ENCODE data around the gene PGM2L1. TPM values are rescaled to one million over a fixed set of nuclear protein-coding genes. Genes with fewer than 3 reads are reported as not detected.
A peak's percentile ranks its signal among the peaks of the same experiment; 100 is the strongest.

The PGM2L1 gene
- total RNA-seq, 1 donor from 2014 or later: 22.0 TPM

DNA sequence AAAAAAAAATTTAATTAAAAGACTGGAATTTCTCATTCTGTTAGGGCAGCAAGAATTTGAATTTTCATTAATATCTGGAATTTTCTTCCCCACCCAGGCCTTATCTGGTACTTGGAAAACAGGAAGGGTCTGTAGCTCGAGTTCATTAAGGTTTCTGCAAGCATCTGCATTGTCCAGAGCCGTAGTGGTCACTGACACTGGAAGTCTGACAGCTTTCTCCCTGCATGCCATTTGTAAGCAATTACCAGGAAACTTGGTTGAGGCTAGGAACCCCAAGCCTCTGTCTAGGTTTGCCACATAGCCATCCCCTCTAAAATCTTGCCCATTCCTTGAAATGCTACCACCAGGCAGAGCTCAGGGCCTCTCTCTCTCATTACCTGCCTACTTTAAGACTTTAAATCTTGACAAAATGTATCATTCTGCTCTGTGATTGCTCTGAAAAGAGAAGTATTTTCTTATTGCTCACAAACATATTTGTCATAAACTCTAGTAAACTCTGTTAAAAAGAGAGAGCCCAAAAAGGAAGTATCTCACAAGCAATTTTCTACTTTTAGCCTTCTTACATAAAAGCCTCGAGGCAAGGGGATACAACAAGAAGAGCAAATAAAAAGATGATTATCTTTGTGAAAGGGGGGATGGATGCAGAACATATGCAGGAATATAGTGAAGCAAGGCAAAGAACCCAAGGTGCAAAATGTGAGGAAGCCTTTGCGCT lies 5.5 kb upstream of the PGM2L1 start:
- Mint-ChIP-seq H3K4me1 (ENCODE audit: low read depth) (peaks cover 7% of the 10 kb centered on the region), H3K9me3 (ENCODE audit: low read depth) (no peaks in the 10 kb centered on the region), H3K27me3 (ENCODE audit: low read depth) (no peaks in the 10 kb centered on the region), H3K36me3 (ENCODE audit: low read depth) (no peaks in the 10 kb centered on the region), H3K4me3 (ENCODE audit: unreplicated experiment) (no peak overlapping the region), H3K27ac (ENCODE audit: unreplicated experiment) (no peak overlapping the region)
- DNase-seq (ENCODE audit: low spot score): no peak
- TF ChIP-seq CTCF (IDR thresholded peaks at IDR 0.05): no peak

GRCh38 chr11:74400606-74401005 lies 2.4 kb upstream of the PGM2L1 start:
- no peak overlapping the region for H3K27ac Mint-ChIP-seq (ENCODE audit: unreplicated experiment)
- no peak overlapping the region for H3K4me3 Mint-ChIP-seq (ENCODE audit: unreplicated experiment)
- H3K27me3 Mint-ChIP-seq (ENCODE audit: low read depth): no peaks in the 10 kb centered on the region
- TF ChIP-seq CTCF (IDR thresholded peaks at IDR 0.05): no peak
- H3K9me3 Mint-ChIP-seq (ENCODE audit: low read depth): no peaks in the 10 kb centered on the region
- peaks cover 20% of the 10 kb centered on the region for H3K4me1 Mint-ChIP-seq (ENCODE audit: low read depth)
- no peak for DNase-seq (ENCODE audit: low spot score)
- H3K36me3 Mint-ChIP-seq (ENCODE audit: low read depth): no peaks in the 10 kb centered on the region

DNA sequence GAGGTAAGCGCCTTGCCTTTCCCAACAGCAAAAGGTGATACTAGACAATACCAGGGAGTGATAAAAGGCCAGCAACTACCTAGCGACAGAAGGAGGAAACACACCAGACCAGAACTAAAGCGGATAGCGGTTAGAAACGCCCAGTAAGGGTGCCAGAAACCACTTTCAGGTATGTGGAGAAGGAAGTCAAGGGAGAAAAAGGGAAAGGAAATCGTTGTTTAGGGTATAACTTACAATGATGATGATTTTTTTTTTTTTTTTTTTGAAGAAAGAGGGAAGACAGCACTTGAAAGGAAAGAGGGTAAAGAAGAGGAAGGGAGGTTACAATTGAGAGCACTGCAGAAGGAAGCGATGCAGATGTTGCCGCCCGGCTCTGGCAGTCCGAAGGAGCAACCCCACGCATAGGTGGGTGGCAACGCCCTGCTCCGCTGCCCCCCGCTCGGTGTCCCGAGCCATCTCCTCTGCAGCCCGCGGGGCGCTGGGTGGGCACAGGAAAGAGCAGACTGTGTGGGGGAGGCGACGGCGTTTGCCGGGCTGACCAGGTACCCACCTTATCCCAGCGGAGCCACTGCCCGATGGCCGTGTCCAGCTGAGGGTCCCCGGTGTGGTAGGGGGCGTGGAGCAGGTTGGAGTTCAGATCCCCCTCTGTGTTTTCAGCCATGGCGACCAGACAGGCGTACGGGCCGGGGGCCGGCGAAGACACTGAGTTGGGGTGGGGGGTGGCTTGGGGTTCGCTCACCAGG lies 561 bp downstream of the PGM2L1 start:
- Mint-ChIP-seq H3K27ac (ENCODE audit: unreplicated experiment) (peak overlapping the region; percentile 81), H3K36me3 (ENCODE audit: low read depth) (no peaks in the 10 kb centered on the region)

DNA sequence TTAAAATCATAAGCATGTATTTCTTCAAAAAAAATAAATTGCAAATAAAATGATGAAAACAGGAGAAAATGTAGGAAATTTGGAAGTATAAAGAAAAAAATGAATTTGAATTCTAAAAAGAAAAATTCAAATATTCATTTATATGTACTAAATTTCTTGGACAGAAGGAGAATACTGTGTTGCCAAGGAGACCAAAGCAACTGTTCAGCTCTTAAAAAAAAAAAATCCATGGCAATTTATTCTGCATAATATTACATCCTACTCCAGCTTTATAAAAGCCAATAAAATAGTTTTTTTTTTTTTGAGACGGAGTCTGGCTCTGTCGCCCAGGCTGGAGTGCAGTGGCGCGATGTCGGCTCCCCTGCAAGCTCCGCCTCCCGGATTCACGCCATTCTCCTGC lies 6.0 kb downstream of the PGM2L1 start:
- no peak overlapping the region for H3K4me3 Mint-ChIP-seq (ENCODE audit: unreplicated experiment)
- H3K4me1 Mint-ChIP-seq (ENCODE audit: low read depth): peaks cover 35% of the 10 kb centered on the region
- no peak overlapping the region for H3K27ac Mint-ChIP-seq (ENCODE audit: unreplicated experiment)
- no peak for TF ChIP-seq CTCF (IDR thresholded peaks at IDR 0.05)
- no peaks in the 10 kb centered on the region for H3K9me3 Mint-ChIP-seq (ENCODE audit: low read depth)
- H3K36me3 Mint-ChIP-seq (ENCODE audit: low read depth): no peaks in the 10 kb centered on the region
- no peaks in the 10 kb centered on the region for H3K27me3 Mint-ChIP-seq (ENCODE audit: low read depth)
- no peak for DNase-seq (ENCODE audit: low spot score)

More for the DNA sequence above, 561 bp downstream of the PGM2L1 start:
- Mint-ChIP-seq H3K9me3 (ENCODE audit: low read depth) (no peaks in the 10 kb centered on the region), H3K4me3 (ENCODE audit: unreplicated experiment) (peak overlapping the region; percentile 99), H3K27me3 (ENCODE audit: low read depth) (no peaks in the 10 kb centered on the region), H3K4me1 (ENCODE audit: low read depth) (peaks cover 36% of the 10 kb centered on the region)
- peak; percentile 28 for TF ChIP-seq CTCF (IDR thresholded peaks at IDR 0.05)
- DNase-seq (ENCODE audit: low spot score): no peak

DNA sequence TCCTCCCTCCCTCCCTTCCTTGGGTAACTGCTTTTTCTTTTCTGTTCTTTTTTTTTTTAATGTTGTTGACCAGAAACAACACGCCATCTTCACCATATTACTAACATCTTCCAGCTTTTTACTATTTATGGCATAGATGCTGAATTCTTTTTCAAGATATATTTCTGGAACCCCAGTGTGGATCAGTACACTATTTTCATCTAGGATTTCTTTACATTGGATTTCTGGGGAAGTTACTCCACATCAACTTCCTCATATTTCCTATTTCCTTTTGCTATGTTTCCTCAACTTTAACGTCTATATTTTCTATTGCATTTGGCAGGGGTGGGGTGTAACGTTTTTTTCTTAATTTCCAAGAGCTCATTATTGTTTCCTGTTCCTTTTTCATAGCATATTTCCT lies 7.0 kb downstream of the PGM2L1 start:
- TF ChIP-seq CTCF (IDR thresholded peaks at IDR 0.05): no peak
- H3K4me1 Mint-ChIP-seq (ENCODE audit: low read depth): peaks cover 26% of the 10 kb centered on the region
- no peak overlapping the region for H3K4me3 Mint-ChIP-seq (ENCODE audit: unreplicated experiment)
- H3K27ac Mint-ChIP-seq (ENCODE audit: unreplicated experiment): no peak overlapping the region
- no peaks in the 10 kb centered on the region for H3K9me3 Mint-ChIP-seq (ENCODE audit: low read depth)
- H3K36me3 Mint-ChIP-seq (ENCODE audit: low read depth): no peaks in the 10 kb centered on the region
- no peak for DNase-seq (ENCODE audit: low spot score)
- H3K27me3 Mint-ChIP-seq (ENCODE audit: low read depth): no peaks in the 10 kb centered on the region

Data from chondrocyte (in vitro differentiated cells).